ENCODE results near the gene GRHPR.

- TF ChIP-seq CTCF (IDR thresholded peaks at IDR 0.05) (no peak), POLR2A (IDR thresholded peaks at IDR 0.05) (no peak)
Observed at GRCh38 chr9:37454238-37454637, 31.7 kb downstream of the GRHPR start.

Measured in lower leg skin (tissue), 3 donors.